IMR-90 (cell line): Measurements from ENCODE around the gene CD2AP. TPM values are rescaled to one million over a fixed set of nuclear protein-coding genes. Genes with fewer than 3 reads are reported as not detected.

Experiments used
- ATAC-seq: fragments of 200-7000 bp; cut with Tn5 transposase; 2 replicates; pipeline ENCODE4 v1.9.1; 2020; ENCODE audit warnings: low read depth, mild to moderate bottlenecking, moderate library complexity
- BruUV-seq: library from RNA; stranded (reverse); fragments of 400-500 nt; replicated peaks from 2 replicates; lab custom pipeline; 2021; lab: Mats Ljungman, UMichigan
- CTCF ChIA-PET: fragments of 300-600 bp; formaldehyde crosslinking; extraction: SDS; loops from one replicate; lab custom pipeline; 2021; ENCODE audit warnings: antibody characterized with exemption; lab: Yijun Ruan, JAX
- POLR2A ChIA-PET: fragments of 300-600 bp; sonication (Branson Sonifier 250); formaldehyde crosslinking; loops from one replicate; lab custom pipeline; 2022; ENCODE audit warnings: antibody characterized with exemption; ENCODE audit not compliant: unreplicated experiment; lab: Charles Lee
- DNase-seq: peaks from one replicate; pipeline ENCODE4 v3.0.0; 2013
- H2AFZ ChIP-seq: replicated peaks from 2 replicates; pipeline ENCODE3; 2013; ENCODE audit warnings: low read length, mild to moderate bottlenecking; ENCODE audit not compliant: poor library complexity
- H2AK5ac ChIP-seq: 2 replicates; pipeline ENCODE4 v1.6.1; 2013; ENCODE audit warnings: low read depth, low read length, inconsistent platforms
- H2AK9ac ChIP-seq: replicated peaks from 2 replicates; pipeline ENCODE3; 2013; ENCODE audit warnings: mild to moderate bottlenecking, low read depth, low read length, moderate library complexity; ENCODE audit not compliant: poor library complexity
- H2BK120ac ChIP-seq: 2 replicates; pipeline ENCODE4 v1.6.1; 2013; ENCODE audit warnings: low read depth, low read length, inconsistent platforms
- H2BK15ac ChIP-seq: 3 replicates; pipeline ENCODE4 v1.6.1; 2013; ENCODE audit warnings: low read depth, low read length, inconsistent platforms
- H2BK20ac ChIP-seq: 2 replicates; pipeline ENCODE4 v1.6.1; 2013; ENCODE audit warnings: low read depth, mild to moderate bottlenecking, inconsistent platforms, low read length, moderate library complexity
- H2BK5ac ChIP-seq: 2 replicates; pipeline ENCODE4 v1.6.1; 2013; ENCODE audit warnings: mild to moderate bottlenecking, low read depth, low read length, inconsistent platforms; ENCODE audit not compliant: poor library complexity, severe bottlenecking
- H3K14ac ChIP-seq: replicated peaks from 2 replicates; pipeline ENCODE4 v1.6.1; 2013; ENCODE audit warnings: low read depth, low read length, inconsistent platforms
- H3K18ac ChIP-seq: 2 replicates; pipeline ENCODE4 v1.6.1; 2013; ENCODE audit warnings: low read depth, low read length, control low read depth
- H3K23ac ChIP-seq: 2 replicates; pipeline ENCODE4 v1.6.1; 2013; ENCODE audit warnings: low read depth, low read length, inconsistent platforms
- H3K27ac ChIP-seq: 2 replicates; pipeline ENCODE4 v1.5.1; 2013; ENCODE audit warnings: mild to moderate bottlenecking, control low read depth, low read length; ENCODE audit not compliant: insufficient read depth
- H3K27me3 ChIP-seq: 2 replicates; pipeline ENCODE4 v1.6.1; 2013; ENCODE audit warnings: low read length; ENCODE audit not compliant: control insufficient read depth, insufficient read depth
- H3K36me3 ChIP-seq: 2 replicates; pipeline ENCODE4 v1.6.1; 2013; ENCODE audit warnings: low read length, mixed read lengths; ENCODE audit not compliant: control insufficient read depth, insufficient read depth
- H3K4ac ChIP-seq: 2 replicates; pipeline ENCODE4 v1.6.1; 2013; ENCODE audit warnings: low read depth, low read length, inconsistent platforms
- H3K4me1 ChIP-seq: 2 replicates; pipeline ENCODE4 v1.6.1; 2013; ENCODE audit warnings: low read length, mixed read lengths; ENCODE audit not compliant: control insufficient read depth, insufficient read depth
- H3K4me2 ChIP-seq: 2 replicates; pipeline ENCODE4 v1.6.1; 2013; ENCODE audit warnings: low read depth, mild to moderate bottlenecking, control low read depth, low read length, moderate library complexity
- H3K4me3 ChIP-seq: 2 replicates; pipeline ENCODE4 v1.5.1; 2013; ENCODE audit warnings: low read depth, mild to moderate bottlenecking, control low read depth, low read length, moderate library complexity; ENCODE audit not compliant: insufficient read depth
- H3K56ac ChIP-seq: 2 replicates; pipeline ENCODE4 v1.6.1; 2013; ENCODE audit warnings: low read length, inconsistent platforms; ENCODE audit not compliant: insufficient read depth; ENCODE audit errors: extremely low read depth
- H3K79me1 ChIP-seq, 2 experiments: 2 replicates each; pipeline ENCODE4 v1.6.1; 2013; ENCODE audit warnings: low read length in 2 of 2, inconsistent platforms in 1 of 2, low read depth in 1 of 2
- H3K9ac ChIP-seq: 2 replicates; pipeline ENCODE4 v1.6.1; 2013; ENCODE audit warnings: low read depth, low read length, control low read depth
- H3K9me1 ChIP-seq: 2 replicates; pipeline ENCODE4 v1.6.1; 2013; ENCODE audit warnings: low read length, inconsistent platforms; ENCODE audit not compliant: insufficient read depth
- H3K9me3 ChIP-seq: 2 replicates; pipeline ENCODE4 v1.6.1; 2013; ENCODE audit warnings: low read length; ENCODE audit not compliant: control insufficient read depth, insufficient read depth
- H4K20me1 ChIP-seq: 2 replicates; pipeline ENCODE4 v1.6.1; 2013; ENCODE audit warnings: low read length, inconsistent platforms; ENCODE audit not compliant: insufficient read depth
- H4K5ac ChIP-seq: 2 replicates; pipeline ENCODE4 v1.6.1; 2013; ENCODE audit warnings: mild to moderate bottlenecking, low read depth, low read length, control low read depth
- H4K8ac ChIP-seq, 2 experiments: 2 replicates each; pipeline ENCODE4 v1.6.1; 2013; ENCODE audit warnings: low read depth in 2 of 2, low read length in 2 of 2, control low read depth in 1 of 2, inconsistent platforms in 1 of 2
- H4K91ac ChIP-seq: 2 replicates; pipeline ENCODE4 v1.6.1; 2013; ENCODE audit warnings: low read depth, low read length, inconsistent platforms; ENCODE audit not compliant: insufficient read depth
- CHD1 ChIP-seq: IDR thresholded peaks from 2 replicates; pipeline ENCODE4 v1.6.1; 2012; ENCODE audit warnings: low read depth, low read length, improper control_type of control experiment
- ELK1 ChIP-seq: fragments of 150-350 bp; IDR thresholded peaks from 2 replicates; pipeline ENCODE4 v1.6.1; 2016; ENCODE audit warnings: low read depth, mild to moderate bottlenecking, low read length, moderate library complexity, borderline replicate concordance
- MAFK ChIP-seq: IDR thresholded peaks from 2 replicates; pipeline ENCODE4 v1.6.1; 2012; ENCODE audit warnings: low read depth, low read length, improper control_type of control experiment
- NFE2L2 ChIP-seq: fragments of 150-350 bp; IDR thresholded peaks from 2 replicates; pipeline ENCODE4 v1.6.1; 2016; ENCODE audit warnings: low read depth, mild to moderate bottlenecking, low read length
- RAD21 ChIP-seq: IDR thresholded peaks from 2 replicates; pipeline ENCODE4 v1.6.1; 2012; ENCODE audit warnings: low read length, improper control_type of control experiment
- USF2 ChIP-seq: fragments of 150-350 bp; IDR thresholded peaks from 2 replicates; pipeline ENCODE4 v1.6.1; 2017; ENCODE audit warnings: mild to moderate bottlenecking, antibody characterized with exemption, low read length, low read depth
- WGBS, 2 experiments: methylation state at CpG; one replicate each; pipeline versions ENCODE4 v1.1.5 to v1.1.7; 2013; ENCODE audit warnings: missing lambda C conversion rate in 2 of 2; ENCODE audit not compliant: insufficient read length in 1 of 2; ENCODE audit errors: extremely low coverage in 2 of 2; 5-methylcytosine and 5-hydroxymethylcytosine counted together
- dilution Hi-C: fragments of 300-500 bp; cut with HindIII; formaldehyde crosslinking; loops from one replicate; pipeline ENCODE4 v1.14.3; 2018; ENCODE audit warnings: low sequenced_read_pairs; ENCODE audit not compliant: unreplicated experiment
- in situ Hi-C: fragments of 300-500 bp; cut with MboI; formaldehyde crosslinking; loops from 3 replicates; pipeline ENCODE4 v1.14.3; 2019; ENCODE audit warnings: low sequenced_read_pairs, inconsistent platforms, mixed read lengths
- intact Hi-C: fragments of 100-400 bp; cut with micrococcal nuclease; formaldehyde crosslinking; loops from 2 replicates; pipeline ENCODE4 v1.10.0; 2022
- polyA plus RNA-seq, 3 experiments: library from polyadenylated mRNA; depleted of rRNA; stranded (reverse); fragments of >200 nt; gene quantifications; 2 replicates each; pipeline ENCODE4 v1.2.3, GENCODE V29; 2012; ENCODE audit warnings: low replicate concordance in 1 of 3
- total RNA-seq: library from RNA; depleted of rRNA; stranded (reverse); fragments of >200 nt; gene quantifications from 2 replicates; pipeline ENCODE4 v1.2.3, GENCODE V29; 2012

CD2AP gene
- total and polyA plus RNA-seq, 2 of the 4 experiments (the other 2 are of a cell fraction), result 5.3 to 7.5 TPM

GRCh38 chr6:47672816-47673215, 195.2 kb downstream of the CD2AP start:
- 0% methylated on average over 1 of the region's 1 CpG; no CpG with 5 or more reads in 1 of the 2 experiments for WGBS, 2 experiments
- Histone ChIP-seq H3K36me3 (no peaks in the 10 kb centered on the region), H3K79me1 (no peaks in the 10 kb centered on the region), H2AK5ac (no peak overlapping the region), H3K9me3 (no peaks in the 10 kb centered on the region), H3K27ac (no peak overlapping the region), H3K9me1 (no peaks in the 10 kb centered on the region), H3K27me3 (no peaks in the 10 kb centered on the region), H3K56ac (no peak overlapping the region), H4K8ac (no peak overlapping the region), H3K18ac (no peak overlapping the region), H3K14ac (no peak overlapping the region), H2AK9ac (no peak overlapping the region), H2AFZ (no peak overlapping the region), H3K23ac (no peak overlapping the region), H3K4me2 (no peak overlapping the region), H3K4me1 (no peaks in the 10 kb centered on the region), H3K4ac (no peak overlapping the region), H4K91ac (no peak overlapping the region), H3K4me3 (no peak overlapping the region), H4K20me1 (no peaks in the 10 kb centered on the region), H4K5ac (no peak overlapping the region), H3K9ac (no peak overlapping the region), H2BK15ac (no peak overlapping the region), H2BK20ac (no peak overlapping the region), H2BK5ac (no peak overlapping the region), H2BK120ac (no peak overlapping the region)
- DNase-seq (no peak), ATAC-seq (no peak)
- dilution Hi-C loops, result no loop called here
- POLR2A ChIA-PET, result no interaction called here
- intact Hi-C loops, result no loop called here
- in situ Hi-C loops, result no loop called here
- TF ChIP-seq USF2 (no peak), CHD1 (no peak), RAD21 (no peak), MAFK (no peak), NFE2L2 (no peak), ELK1 (no peak)
- BruUV-seq, result no TSS peak
- CTCF ChIA-PET, result no interaction called here
